ENCODE measurements around the gene POLR2L.

POLR2L gene

GRCh38 chr11:826227-826621, 16.1 kb downstream of the POLR2L start:
- in situ Hi-C loops (cut with MboI; ENCODE audit: low pct_unique_long_range_greater_than_20kb, low sequenced_read_pairs, unreplicated experiment) = no loop called here
- DNase-seq (ENCODE audit: low spot score) = no peak
- TF ChIP-seq, protein P1, sequence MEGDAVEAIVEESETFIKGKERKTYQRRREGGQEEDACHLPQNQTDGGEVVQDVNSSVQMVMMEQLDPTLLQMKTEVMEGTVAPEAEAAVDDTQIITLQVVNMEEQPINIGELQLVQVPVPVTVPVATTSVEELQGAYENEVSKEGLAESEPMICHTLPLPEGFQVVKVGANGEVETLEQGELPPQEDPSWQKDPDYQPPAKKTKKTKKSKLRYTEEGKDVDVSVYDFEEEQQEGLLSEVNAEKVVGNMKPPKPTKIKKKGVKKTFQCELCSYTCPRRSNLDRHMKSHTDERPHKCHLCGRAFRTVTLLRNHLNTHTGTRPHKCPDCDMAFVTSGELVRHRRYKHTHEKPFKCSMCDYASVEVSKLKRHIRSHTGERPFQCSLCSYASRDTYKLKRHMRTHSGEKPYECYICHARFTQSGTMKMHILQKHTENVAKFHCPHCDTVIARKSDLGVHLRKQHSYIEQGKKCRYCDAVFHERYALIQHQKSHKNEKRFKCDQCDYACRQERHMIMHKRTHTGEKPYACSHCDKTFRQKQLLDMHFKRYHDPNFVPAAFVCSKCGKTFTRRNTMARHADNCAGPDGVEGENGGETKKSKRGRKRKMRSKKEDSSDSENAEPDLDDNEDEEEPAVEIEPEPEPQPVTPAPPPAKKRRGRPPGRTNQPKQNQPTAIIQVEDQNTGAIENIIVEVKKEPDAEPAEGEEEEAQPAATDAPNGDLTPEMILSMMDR (IDR thresholded peaks at IDR 0.05; ENCODE audit: extremely low read depth, insufficient read depth, missing control alignments) = no peak

DNA sequence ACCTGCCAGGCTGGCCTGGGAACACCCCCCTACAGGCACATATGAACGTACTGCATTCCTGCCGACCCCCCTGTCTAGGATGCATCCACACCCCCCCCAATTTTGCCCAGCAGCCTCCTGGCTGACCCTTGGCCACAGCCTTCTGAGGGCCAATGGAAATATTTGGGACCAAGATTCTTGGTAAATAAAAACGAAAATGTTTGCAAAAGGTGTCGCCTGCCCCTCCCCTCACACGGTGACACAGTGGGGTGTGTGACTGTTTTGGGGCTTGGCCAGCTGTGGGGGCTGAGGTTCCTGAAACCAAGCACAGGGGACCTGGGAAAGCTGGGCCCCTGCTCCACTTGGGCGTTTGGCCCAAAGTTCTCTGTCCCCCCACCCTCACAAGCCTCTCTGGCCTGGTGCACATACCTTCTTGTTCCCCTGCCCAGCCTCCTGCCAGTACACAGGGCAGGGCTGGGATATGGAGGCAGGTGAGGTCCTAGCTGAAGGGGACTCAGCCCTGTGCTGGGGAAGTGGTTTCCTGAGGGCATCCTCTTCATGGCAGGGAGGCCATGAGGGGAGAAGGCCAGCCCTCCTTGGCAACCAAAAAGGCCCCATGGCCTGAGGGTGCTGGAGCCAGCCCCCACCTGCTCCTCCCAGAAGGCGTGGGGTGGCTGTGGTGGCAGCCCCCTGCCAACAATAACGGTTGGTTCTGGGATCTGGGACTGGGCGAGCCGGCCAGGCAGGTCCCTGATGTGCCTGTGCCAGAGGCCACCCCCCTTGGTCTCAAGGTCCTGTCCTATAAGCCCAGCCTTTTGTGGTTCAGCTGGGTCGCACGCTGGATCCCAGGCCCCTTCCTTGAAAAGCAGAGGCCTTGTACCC, 16.7 kb downstream of the POLR2L start:
- no peak for DNase-seq (ENCODE audit: low spot score)
- TF ChIP-seq, protein P1 (IDR thresholded peaks at IDR 0.05; ENCODE audit: extremely low read depth, insufficient read depth, missing control alignments) = no peak
- in situ Hi-C loops (cut with MboI; ENCODE audit: low pct_unique_long_range_greater_than_20kb, low sequenced_read_pairs, unreplicated experiment) = no loop called here

DNA sequence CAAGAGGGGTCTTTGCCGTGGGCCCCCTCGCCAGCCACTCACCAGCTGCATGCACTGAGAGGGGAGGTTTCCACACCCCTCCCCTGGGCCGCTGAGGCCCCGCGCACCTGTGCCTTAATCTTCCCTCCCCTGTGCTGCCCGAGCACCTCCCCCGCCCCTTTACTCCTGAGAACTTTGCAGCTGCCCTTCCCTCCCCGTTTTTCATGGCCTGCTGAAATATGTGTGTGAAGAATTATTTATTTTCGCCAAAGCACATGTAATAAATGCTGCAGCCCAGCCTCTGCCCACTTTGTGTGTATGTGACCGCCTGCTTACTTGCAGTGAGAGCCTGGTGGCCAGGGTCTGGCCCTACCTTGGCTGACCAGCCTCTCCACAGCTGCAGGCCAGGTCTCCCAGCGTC, 17.4 kb downstream of the POLR2L start:
- TF ChIP-seq, protein P1 (IDR thresholded peaks at IDR 0.05; ENCODE audit: extremely low read depth, insufficient read depth, missing control alignments) = no peak
- no peak for DNase-seq (ENCODE audit: low spot score)
- in situ Hi-C loops (cut with MboI; ENCODE audit: low pct_unique_long_range_greater_than_20kb, low sequenced_read_pairs, unreplicated experiment) = no loop called here

DNA sequence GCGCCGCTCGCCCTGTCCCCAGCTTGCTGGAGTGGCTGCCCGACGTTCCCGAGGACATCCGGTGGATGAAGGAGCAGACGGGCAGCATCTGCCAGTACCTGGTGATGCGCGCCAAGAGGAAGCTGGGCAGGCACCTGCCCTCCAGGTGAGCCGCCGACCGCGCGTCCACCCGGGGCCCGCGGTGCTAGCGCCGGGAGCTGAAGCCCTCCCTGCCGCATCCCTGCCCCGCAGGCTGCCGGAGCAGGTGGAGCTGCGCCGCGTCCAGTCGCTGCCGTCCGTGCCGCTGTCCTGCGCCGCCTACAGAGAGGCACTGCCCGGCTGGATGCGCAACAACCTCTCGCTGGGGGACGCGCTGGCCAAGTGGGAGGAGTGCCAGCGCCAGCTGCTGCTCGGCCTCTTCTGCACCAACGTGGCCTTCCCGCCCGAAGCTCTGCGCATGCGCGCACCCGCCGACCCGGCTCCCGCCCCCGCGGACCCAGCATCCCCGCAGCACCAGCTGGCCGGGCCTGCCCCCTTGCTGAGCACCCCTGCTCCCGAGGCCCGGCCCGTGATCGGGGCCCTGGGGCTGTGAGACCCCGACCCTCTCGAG, 17.9 kb downstream of the POLR2L start:
- in situ Hi-C loops (cut with MboI; ENCODE audit: low pct_unique_long_range_greater_than_20kb, low sequenced_read_pairs, unreplicated experiment) = no loop called here
- no peak for DNase-seq (ENCODE audit: low spot score)
- TF ChIP-seq, protein P1 (IDR thresholded peaks at IDR 0.05; ENCODE audit: extremely low read depth, insufficient read depth, missing control alignments) = no peak

GRCh38 chr11:823441-824291, 18.7 kb downstream of the POLR2L start:
- TF ChIP-seq, protein P1 (IDR thresholded peaks at IDR 0.05; ENCODE audit: extremely low read depth, insufficient read depth, missing control alignments) = no peak
- no peak for DNase-seq (ENCODE audit: low spot score)
- in situ Hi-C loops (cut with MboI; ENCODE audit: low pct_unique_long_range_greater_than_20kb, low sequenced_read_pairs, unreplicated experiment) = no loop called here

All from GM13977 (cell line).